Inflammatory macrophage treated with lipopolysaccharide for 1 hour (primary cell): ENCODE measurements around the gene BARHL1.
"Not testable (repeated sequence)": the region's sequence is repeated elsewhere in the genome, so short reads cannot be mapped to it uniquely, and the experiment has no call there.

Experiments used
- DNase-seq, 2 donors: peaks; one replicate each; pipeline ENCODE4 v3.0.0-alpha.2; 2020 to 2022

BARHL1 gene

GRCh38 chr9:132557159-132557558, 25.2 kb upstream of the BARHL1 start:
- no peak for DNase-seq

- no peak for DNase-seq
These were observed 22.7 kb upstream of the BARHL1 start for GRCh38 chr9:132559711-132560110.

GRCh38 chr9:132560616-132561202, 21.7 kb upstream of the BARHL1 start:
- DNase-seq: no peak

GRCh38 chr9:132562306-132562573, 20.2 kb upstream of the BARHL1 start:
- DNase-seq: no peak

GRCh38 chr9:132564526-132564925, 17.9 kb upstream of the BARHL1 start:
- no peak for DNase-seq

GRCh38 chr9:132568787-132569186, 13.6 kb upstream of the BARHL1 start:
- DNase-seq: not testable (repeated sequence)

GRCh38 chr9:132571806-132572600, 10.4 kb upstream of the BARHL1 start:
- no peak for DNase-seq

- no peak for DNase-seq
These were observed 9.5 kb upstream of the BARHL1 start for GRCh38 chr9:132572921-132573320.

- DNase-seq: peak; percentile 21 to 53
These were observed 7.3 kb upstream of the BARHL1 start for GRCh38 chr9:132575005-132575609.

GRCh38 chr9:132575811-132576210, 6.6 kb upstream of the BARHL1 start:
- DNase-seq: no peak

- no peak for DNase-seq
These were observed 5.3 kb upstream of the BARHL1 start for GRCh38 chr9:132577119-132577518.

- DNase-seq: no peak
These were observed 4.0 kb upstream of the BARHL1 start for GRCh38 chr9:132578367-132578932.

GRCh38 chr9:132579427-132579798, 3.0 kb upstream of the BARHL1 start:
- no peak for DNase-seq

- DNase-seq: no peak
These were observed 579 bp downstream of the BARHL1 start for GRCh38 chr9:132582786-132583583.

- DNase-seq: no peak
These were observed 1.3 kb downstream of the BARHL1 start for GRCh38 chr9:132583584-132584304.

GRCh38 chr9:132584601-132585560, 2.5 kb downstream of the BARHL1 start:
- DNase-seq: no peak

- peak; percentile 25 to 33 for DNase-seq
These were observed 3.8 kb downstream of the BARHL1 start for GRCh38 chr9:132585954-132586829.

- DNase-seq: no peak
These were observed 4.6 kb downstream of the BARHL1 start for GRCh38 chr9:132586830-132587591.

GRCh38 chr9:132587592-132587955, 5.2 kb downstream of the BARHL1 start:
- DNase-seq: no peak

GRCh38 chr9:132588098-132588497, 5.7 kb downstream of the BARHL1 start:
- DNase-seq: no peak
